NCI-H524 (cell line): ENCODE data around the gene MT1G.
"Not testable (repeated sequence)": the region's sequence is repeated elsewhere in the genome, so short reads cannot be mapped to it uniquely, and the experiment has no call there.

Source experiments
- DNase-seq, 2 experiments: peaks; one replicate each; lab custom pipeline; 2025; lab: John Stamatoyannopoulos, UW

MT1G gene

DNA sequence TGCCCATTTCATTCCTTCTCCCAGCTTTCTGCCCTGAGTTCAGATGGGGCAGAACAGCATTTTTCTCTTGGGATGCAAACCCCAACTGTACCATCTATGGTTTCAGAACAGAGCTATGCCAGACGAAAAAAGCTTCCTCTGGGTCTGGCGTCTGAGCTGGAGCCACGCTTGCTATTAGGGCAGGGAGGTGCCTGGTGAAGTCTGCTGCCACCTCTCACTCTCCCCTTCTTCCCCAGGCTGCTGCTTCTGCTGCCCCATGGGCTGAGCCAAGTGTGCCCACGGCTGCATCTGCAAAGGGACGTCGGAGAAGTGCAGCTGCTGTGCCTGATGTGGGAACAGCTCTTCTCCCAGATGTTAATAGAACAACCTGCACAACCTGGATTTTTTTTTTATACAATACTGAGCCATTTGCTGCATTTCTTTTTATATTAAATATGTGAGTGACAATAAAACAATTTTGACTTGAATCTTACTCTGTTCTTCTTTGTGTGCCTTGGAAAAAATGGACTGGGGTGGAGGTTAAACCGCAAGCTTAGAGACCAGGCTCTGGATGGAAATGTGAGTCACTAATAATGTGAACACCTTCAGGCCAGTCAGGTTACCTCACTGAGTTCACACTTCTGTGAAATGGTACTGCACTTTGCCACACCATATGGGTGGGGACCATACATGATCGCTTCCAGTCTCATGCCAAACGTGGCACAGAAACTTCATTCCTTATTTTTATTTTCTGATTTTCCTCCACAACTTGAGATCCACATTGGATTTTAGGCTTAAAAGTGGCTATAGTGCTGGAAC lies 31.1 kb downstream of the MT1G start:
- no peak for DNase-seq

DNA sequence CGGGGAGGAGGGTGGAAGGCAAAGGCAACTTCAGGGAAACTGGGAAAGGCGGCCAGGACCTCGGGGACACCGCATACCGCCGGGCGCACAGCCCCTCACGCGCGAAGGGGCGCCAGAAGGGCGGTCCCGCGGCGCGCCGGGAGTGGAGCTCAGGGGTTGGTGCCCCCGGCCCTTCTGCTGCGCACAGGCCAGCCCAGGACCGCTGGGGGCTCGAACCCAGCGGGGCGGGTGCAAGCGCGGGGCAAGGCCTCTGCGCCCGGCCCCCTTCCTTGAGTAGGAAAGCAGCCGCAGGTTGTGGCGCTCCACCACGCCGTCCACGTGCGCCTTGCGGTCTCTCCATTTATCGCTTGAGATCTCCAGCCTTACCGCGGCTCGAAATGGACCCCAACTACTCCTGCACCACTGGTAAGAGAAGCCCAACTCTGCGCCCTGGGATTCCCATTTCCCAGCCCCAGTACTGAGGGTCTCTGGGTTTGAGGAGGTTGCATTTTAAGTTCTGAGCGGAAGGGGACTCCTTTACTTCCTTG lies 32.4 kb downstream of the MT1G start:
- DNase-seq, result no peak

- DNase-seq, result no peak
These were observed 33.0 kb downstream of the MT1G start for GRCh38 chr16:56634715-56635440.

DNA sequence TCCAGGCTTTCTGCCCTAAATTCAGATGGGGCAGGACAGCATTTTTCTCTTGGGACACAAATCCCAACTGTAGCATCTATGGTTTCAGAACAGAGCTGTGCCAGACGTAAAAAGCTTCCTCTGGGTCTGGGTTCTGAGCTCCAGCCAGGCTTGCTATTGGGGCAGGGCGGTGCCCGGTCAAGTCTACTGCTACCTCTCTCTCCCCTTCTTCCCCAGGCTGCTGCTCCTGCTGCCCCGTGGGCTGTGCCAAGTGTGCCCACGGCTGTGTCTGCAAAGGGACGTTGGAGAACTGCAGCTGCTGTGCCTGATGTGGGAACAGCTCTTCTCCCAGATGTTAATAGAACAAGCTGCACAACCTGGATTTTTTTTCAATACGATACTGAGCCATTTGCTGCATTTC lies 34.3 kb downstream of the MT1G start:
- DNase-seq, result no peak

GRCh38 chr16:56632848-56633365 lies 35.0 kb downstream of the MT1G start:
- DNase-seq, result no peak

DNA sequence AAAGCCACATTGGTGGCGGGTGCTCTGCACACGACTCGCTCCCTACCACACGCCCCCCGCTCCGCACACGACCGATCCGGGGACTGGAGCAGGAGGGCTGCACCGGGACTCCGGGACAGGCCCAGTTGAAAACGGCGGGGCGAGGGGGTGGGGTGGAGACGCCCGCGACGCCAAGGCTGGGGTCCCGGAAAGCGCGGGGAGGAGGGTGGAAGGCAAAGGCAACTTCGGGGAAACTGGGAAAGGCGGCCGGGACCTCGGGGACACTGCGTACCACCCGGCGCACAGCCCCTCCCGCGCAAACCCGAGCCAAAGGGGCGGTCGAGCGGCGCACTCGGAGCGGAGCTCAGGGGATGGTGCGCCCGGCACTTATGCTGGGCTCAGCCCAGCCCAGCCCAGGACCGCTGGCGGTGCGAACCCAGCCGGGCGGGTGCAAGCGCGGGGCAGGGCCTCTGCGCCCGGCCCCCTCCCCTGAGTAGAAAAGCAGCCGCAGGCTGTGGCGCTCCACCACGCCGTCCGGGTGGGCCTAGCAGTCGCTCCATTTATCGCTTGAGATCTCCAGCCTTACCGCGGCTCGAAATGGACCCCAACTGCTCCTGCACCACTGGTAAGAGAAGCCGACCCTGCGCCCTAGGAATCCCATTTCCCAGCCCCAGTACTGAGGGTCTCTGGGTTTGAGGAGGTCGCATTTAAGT lies 35.6 kb downstream of the MT1G start, which contains the start of gene MT1M:
TSS of gene MT1M (plus strand) at position 504 of the 692 bp plus-strand sequence. CDS start at position 577, 73 bp downstream.
- peak in 1 of 2 experiments; percentile 27 for DNase-seq

GRCh38 chr16:56631832-56632155 lies 36.1 kb downstream of the MT1G start:
- no peak for DNase-seq

DNA sequence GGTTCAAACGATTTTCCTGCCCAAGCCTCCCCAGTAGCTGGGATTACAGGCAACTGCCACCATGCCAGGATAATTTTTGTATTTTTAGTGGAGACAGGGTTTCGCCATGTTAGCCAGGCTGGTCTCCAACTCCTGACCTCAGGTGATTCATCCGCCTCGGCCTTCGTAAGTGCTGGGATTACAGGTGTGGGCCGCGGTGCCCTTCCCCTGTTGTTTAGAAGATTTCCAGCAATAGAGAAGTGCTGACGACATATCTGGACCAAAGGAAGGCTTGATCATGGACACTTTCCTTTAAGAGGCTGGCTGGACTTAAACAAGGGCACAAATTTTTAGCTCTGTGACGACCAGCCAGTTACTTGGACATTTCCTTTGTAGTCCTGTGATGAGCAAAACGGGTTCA lies 36.7 kb downstream of the MT1G start:
- DNase-seq, result no peak

- DNase-seq, result no peak
These were observed 37.7 kb downstream of the MT1G start for GRCh38 chr16:56630134-56630533.

- no peak for DNase-seq
These were observed 38.3 kb downstream of the MT1G start for GRCh38 chr16:56629531-56629930.

DNA sequence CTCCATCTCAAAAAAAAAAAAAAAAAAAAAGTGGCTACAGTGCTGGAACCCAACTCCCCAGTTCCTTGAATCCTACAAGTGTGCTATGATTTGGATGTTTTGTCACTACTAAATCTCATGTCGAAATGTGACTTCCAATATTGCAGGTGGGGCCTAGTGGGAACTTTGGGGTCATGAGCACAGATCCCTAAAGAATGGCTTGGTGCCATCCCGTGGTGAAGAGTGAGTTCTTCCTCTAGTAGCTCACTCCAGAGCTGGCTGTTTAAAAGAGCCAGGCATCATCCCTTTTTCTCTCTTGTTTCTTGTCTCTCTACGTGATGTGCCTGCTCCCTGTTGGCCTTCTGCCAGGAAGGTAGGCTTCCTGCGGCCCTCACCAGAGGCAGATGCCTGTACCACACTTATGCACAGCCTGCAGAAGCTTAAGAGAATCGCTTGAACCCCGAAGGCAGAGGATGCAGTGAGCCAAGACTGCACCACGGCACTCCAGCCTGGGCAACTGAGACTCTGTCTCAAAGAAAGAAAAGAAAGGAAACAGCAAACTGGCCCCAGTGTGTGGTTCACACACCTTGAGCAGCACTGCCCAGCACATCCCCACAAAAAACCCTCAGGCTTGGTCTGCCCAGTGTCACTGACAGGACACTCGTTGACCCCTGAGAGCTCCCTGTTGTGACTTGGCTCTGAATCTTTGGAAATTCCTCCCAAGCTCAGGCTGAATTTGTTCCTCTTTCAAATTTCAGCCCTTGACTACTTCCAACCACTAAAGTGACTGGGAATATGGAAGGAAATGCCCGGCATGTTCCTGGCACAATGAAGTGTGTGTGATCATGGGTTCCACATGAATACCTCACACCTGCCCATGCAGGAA lies 39.1 kb downstream of the MT1G start:
- no peak for DNase-seq

GRCh38 chr16:56626685-56627084 lies 41.2 kb downstream of the MT1G start:
- no peak for DNase-seq

- DNase-seq, result no peak
These were observed 41.8 kb downstream of the MT1G start for GRCh38 chr16:56625943-56626654.

GRCh38 chr16:56625140-56625942 lies 42.5 kb downstream of the MT1G start, which contains the start of gene MT1E:
Gene MT1E (plus strand): TSS chr16:56625781. CDS start chr16:56625852, 71 bp downstream.
- DNase-seq, result no peak

DNA sequence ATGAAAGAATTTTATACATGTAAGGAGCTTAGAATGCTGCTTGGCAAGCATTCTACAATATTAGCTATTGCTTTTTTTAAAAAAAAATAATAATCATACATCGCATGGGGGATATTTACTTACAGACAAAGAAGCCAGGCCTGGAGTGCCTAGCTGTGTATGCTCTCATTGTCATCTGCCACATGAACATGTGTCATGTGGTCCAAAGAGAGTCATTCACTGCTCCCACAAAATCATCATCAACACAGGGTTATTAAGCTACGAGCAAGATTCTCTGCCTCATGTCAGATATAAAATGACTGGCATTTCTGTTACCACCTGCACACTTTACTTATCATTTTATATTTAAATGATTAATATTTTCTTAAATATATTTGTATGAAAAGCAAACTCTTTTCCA lies 44.2 kb downstream of the MT1G start:
- no peak for DNase-seq

DNA sequence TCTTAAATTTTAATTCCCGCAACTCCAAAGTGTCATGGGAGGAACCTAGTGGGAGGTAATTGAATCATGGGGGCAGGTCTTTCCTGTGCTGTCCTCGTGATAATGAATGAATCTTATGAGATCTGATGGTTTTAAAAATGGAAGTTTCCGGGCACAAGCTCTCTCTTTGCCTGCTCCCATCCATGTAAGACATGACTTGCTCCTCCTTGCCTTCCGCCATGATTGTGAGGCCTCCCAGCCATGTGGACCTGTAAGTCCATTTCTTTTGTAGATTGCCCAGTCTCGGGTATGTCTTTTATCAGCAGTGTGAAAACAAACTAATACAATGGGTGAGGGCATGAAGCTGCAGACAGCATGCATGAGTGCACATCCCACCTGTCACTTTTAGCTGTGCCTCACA lies 44.7 kb downstream of the MT1G start:
- not testable (repeated sequence) for DNase-seq

DNA sequence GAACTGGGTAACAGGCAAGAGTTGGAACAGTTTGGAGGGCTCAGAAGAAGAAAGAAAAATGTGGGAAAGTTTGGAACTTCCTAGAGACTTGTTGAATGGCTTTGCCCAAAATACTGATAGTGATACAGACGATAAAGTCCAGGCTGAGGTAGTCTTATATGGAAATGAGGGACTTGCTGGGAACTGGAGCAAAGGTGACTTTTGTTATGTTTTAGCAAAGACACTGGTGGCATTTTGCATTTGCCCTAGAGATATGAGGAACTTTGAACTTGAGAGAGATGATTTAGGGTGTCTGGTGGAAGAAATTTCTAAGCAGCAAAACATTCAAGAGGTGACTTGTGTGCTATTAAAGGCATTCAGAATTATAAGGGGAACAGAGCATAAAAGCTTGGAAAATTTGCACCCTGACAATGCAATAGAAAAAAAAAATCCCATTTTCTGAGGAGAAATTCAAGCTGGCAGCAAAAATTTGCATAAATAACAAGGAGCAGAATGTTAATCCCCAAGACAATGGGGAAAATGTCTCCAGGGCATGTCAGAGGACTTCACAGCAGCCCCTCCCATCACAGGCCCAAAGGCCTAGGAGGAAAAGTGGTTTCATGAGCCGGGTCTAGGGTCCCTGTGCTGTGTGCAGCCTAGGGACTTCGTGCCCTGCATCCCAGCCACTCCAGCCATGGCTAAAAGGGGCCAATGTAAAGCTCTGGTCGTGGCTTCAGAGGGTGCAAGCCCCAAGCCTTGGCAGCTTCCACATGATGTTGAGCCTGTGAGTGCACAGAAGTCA lies 46.0 kb downstream of the MT1G start:
- DNase-seq, result not testable (repeated sequence)

GRCh38 chr16:56620339-56620897 lies 47.4 kb downstream of the MT1G start:
- no peak for DNase-seq

DNA sequence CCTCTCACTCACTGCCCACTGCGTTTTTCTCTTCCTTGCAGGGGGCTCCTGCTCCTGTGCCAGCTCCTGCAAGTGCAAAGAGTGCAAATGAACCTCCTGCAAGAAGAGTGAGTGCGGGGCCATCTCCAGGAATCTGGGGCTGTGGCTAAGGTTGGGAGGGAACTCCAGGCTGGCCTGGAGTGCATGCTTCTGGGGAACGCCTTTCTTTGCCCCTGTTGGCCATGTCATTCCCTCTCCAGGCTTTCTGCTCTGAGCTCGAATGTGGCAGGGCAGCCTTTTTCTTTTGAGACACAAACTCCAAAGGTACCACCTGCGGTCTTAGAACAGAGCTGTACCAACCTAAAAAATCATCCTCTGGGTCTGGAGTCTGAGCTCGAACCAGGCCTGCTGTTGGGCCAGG lies 49.7 kb downstream of the MT1G start:
- DNase-seq, result no peak
